Measurements from ENCODE around the gene PERM1.

The PERM1 gene

DNA sequence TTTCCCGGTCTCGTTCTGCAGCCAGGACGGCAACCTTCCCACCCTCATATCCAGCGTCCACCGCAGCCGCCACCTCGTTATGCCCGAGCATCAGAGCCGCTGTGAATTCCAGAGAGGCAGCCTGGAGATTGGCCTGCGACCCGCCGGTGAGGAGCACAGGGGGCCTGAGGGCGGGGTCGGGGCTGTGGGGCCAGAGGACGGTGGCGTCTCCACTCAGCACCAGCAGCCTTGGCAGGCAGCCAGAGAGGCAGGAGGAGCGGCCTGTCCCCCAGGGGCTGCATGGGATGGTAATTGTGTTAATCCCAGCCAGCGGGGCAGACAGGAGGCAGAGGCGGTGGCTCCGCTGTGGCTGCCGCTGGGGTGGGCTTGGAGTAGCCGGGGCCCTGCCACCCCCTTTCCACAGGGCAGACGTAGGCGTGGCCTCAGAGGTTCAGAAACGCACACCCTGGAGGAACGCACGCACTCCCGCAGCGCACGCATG, 46.1 kb downstream of the PERM1 start:
- no peak for DNase-seq (ENCODE audit: low read depth)
- no peak overlapping the region for H3K4me3 ChIP-seq (replicated peaks; ENCODE audit: low read depth, low read length)
- TF ChIP-seq, protein P1, sequence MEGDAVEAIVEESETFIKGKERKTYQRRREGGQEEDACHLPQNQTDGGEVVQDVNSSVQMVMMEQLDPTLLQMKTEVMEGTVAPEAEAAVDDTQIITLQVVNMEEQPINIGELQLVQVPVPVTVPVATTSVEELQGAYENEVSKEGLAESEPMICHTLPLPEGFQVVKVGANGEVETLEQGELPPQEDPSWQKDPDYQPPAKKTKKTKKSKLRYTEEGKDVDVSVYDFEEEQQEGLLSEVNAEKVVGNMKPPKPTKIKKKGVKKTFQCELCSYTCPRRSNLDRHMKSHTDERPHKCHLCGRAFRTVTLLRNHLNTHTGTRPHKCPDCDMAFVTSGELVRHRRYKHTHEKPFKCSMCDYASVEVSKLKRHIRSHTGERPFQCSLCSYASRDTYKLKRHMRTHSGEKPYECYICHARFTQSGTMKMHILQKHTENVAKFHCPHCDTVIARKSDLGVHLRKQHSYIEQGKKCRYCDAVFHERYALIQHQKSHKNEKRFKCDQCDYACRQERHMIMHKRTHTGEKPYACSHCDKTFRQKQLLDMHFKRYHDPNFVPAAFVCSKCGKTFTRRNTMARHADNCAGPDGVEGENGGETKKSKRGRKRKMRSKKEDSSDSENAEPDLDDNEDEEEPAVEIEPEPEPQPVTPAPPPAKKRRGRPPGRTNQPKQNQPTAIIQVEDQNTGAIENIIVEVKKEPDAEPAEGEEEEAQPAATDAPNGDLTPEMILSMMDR (IDR thresholded peaks at IDR 0.05; ENCODE audit: low read length, missing control alignments) = no peak

DNA sequence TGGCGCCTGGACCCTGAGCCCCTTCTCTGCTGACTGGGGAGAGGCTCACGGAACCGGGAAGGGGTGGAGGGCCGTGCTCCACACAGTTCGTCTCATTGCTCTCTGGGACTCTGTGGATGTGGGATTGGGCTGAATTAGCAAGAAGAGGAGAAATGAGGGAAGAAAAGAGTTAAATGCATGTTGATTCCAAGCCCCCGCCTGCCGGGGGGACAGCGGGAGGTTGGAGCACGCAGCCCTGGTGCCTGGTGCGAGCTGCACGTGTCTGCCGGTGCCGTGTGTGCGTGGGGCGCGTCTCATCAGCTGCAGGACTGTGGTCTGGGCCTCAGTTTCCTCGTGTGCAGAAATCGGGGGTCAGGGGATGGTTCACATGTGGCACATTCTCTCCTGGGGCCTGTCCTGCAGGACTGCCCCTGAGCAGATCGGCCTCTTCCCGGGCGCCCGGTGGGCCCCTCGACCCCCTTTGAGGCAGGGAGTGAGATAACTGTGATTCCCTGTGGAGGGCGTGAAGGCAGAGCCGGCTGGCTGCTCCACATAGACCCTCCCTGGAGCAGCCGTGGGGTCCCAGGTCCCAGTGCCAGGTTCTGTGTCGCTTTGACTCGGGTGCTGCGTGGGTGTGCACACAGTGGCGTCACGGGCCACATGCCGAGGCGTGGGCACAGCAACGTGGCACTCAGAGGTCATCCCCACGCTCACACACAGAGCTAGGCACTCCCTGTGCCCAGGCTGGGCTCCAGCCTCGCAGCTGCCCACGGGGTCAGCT, 46.7 kb downstream of the PERM1 start:
- TF ChIP-seq, protein P1 (IDR thresholded peaks at IDR 0.05; ENCODE audit: low read length, missing control alignments) = no peak
- DNase-seq (ENCODE audit: low read depth) = no peak
- H3K4me3 ChIP-seq (replicated peaks; ENCODE audit: low read depth, low read length) = no peak overlapping the region

DNA sequence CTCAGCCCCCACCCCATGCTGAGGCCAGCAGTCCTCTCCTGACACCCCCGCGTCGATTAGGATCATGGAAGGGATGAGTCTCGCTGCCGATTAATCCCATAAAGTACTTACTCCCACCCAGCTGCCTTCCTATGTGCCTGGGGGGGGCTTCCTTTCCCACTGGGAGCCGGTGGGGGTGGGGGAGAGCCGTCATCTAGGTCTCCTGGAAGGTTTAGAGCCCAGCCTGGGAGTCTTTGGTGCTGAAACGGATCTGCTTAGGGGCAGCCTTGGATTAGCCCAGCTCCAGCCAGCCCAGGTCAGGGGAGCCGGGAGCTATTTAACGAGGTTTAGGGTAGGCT, 48.3 kb downstream of the PERM1 start:
- TF ChIP-seq, protein P1 (IDR thresholded peaks at IDR 0.05; ENCODE audit: low read length, missing control alignments) = no peak
- DNase-seq (ENCODE audit: low read depth) = no peak
- no peak overlapping the region for H3K4me3 ChIP-seq (replicated peaks; ENCODE audit: low read depth, low read length)

DNA sequence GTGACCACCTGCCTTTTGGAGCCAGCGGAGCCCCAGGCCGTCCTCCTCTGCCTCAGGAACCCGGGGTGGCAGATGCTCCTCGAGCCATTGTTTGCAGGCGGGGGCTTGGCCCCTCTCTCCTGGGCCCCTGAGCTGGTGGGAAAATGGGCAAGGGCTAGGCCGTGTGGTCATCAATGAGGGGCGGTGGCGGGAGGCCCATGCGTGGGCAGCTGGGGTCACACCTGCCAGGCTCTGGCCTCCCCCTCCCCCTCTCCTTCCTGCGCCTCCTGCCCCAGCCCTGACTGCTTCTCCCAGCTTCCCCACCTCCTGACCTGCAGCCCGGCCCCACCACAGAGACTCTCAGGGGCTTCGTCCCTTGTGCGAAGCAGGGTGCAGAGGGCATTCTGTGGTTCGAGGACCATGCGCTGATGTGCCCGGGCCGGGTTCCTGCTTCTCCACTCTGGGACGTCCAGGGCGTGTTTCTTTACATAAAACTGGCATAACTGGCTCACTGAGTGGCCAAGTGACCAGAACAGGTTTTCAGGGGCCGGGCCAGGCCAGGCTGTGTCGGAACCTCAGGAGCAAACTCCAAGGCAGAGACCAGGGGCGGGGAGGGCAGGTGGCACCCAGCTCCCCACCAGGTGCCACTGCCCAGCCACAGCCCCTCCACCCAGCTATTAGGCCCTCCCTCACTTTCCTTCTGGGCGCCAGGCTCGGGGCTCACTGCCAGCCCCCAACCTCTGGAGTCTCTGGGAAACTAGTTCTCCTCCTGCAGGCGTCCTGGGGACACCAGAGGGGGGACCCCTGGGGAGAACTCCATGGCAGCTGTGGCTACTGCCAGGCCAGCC, 48.9 kb downstream of the PERM1 start:
- H3K4me3 ChIP-seq (replicated peaks; ENCODE audit: low read depth, low read length) = no peak overlapping the region
- no peak for DNase-seq (ENCODE audit: low read depth)
- TF ChIP-seq, protein P1 (IDR thresholded peaks at IDR 0.05; ENCODE audit: low read length, missing control alignments) = no peak

DNA sequence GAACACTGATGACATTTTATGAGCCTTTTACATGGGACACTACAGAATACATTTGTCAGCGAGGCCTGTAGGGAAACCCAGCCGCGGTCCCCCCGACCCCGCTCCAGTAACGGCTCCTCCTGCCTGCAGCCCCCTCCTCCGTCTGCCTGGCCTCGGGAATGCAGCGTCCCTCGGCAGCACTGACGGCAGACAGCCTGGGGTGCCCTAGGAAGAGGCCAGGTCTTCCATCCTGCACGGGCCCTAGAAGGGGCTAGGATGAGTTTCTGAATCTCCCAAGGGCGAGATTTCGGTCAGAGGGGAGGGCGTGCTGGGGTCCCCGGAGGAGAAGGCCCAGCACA, 49.8 kb downstream of the PERM1 start:
- TF ChIP-seq, protein P1 (IDR thresholded peaks at IDR 0.05; ENCODE audit: low read length, missing control alignments) = no peak
- no peak overlapping the region for H3K4me3 ChIP-seq (replicated peaks; ENCODE audit: low read depth, low read length)
- no peak for DNase-seq (ENCODE audit: low read depth)

DNA sequence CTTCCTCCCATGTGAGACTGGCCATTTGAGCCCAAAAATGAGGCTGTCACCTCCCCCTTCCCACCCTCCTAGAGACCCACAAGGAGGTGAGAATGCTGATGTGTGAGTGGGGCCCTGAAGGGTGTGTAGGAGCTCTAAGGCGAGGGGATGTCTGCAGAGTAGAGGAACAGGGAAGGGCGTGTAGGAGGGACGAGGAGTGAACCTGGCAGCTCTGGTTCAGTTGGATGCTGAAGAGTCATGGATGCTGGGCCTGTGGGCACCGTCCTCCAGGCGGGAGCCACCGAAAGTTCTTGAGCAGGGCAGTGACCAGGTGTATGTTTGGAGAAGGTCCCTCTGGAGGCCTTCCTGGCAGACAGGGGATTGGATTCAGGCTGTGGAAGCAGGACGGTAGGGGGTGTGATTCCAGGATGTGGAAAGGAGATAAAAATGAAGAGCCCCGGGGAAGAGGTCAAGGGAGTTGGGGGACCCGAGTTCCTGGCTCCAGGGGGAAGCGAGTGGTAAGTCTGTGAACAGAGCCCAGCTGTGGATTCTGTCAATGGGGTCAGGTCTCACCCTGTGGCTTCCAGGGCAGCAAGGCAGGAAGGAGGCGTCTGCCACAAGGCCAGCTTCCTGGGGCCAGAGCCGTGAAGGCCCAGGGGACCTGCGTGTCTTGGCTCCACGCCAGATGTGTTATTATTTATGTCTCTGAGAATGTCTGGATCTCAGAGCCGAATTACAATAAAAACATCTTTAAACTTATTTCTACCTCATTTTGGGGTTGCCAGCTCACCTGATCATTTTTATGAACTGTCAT, 50.3 kb downstream of the PERM1 start:
- no peak for DNase-seq (ENCODE audit: low read depth)
- TF ChIP-seq, protein P1 (IDR thresholded peaks at IDR 0.05; ENCODE audit: low read length, missing control alignments) = no peak
- H3K4me3 ChIP-seq (replicated peaks; ENCODE audit: low read depth, low read length) = no peak overlapping the region

Data from fibroblast of pulmonary artery (primary cell).